Measurements from ENCODE around the gene CNBP. TPM values are rescaled to one million over a fixed set of nuclear protein-coding genes. Genes with fewer than 3 reads are reported as not detected.

Gene CNBP
- total and polyA plus RNA-seq, 2 of the 13 experiments (the other 11 are each of a cell fraction or from before 2014, with no cell fraction given) = 282 to 354 TPM

- TF ChIP-seq ZNF687 (CRISPR knock-in tag; IDR thresholded peaks at IDR 0.05) = peak; percentile 82
- TF ChIP-seq ZNF670 (CRISPR knock-in tag; IDR thresholded peaks at IDR 0.05; ENCODE audit: borderline replicate concordance) = peak; percentile 26; the same call in 1 of the 2 replicates
- no peak for TF ChIP-seq E2F5 (CRISPR knock-in tag; conservative IDR thresholded peaks at IDR 0.05)
- no peak for TF ChIP-seq ELF1 (CRISPR knock-in tag; IDR thresholded peaks at IDR 0.05)
- TF ChIP-seq ZNF556 (CRISPR knock-in tag; IDR thresholded peaks at IDR 0.05; ENCODE audit: borderline replicate concordance) = no peak; the same call in 1 of the 2 replicates
- 0 out of 2 replicates have a peak, but pooled peaks have one; percentile 36 for TF ChIP-seq ZNF274 (CRISPR knock-in tag; IDR thresholded peaks at IDR 0.05)
- no peak for TF ChIP-seq PATZ1 (CRISPR knock-in tag; IDR thresholded peaks at IDR 0.05)
- no peak for TF ChIP-seq SSRP1 (CRISPR knock-in tag; IDR thresholded peaks at IDR 0.05)
- no peak for TF ChIP-seq ZEB1 (IDR thresholded peaks at IDR 0.05; ENCODE audit: insufficient replicate concordance, low read depth)
- no peak for TF ChIP-seq ZNF704 (CRISPR knock-in tag; IDR thresholded peaks at IDR 0.05; ENCODE audit: borderline replicate concordance)
- TF ChIP-seq THAP9 (CRISPR knock-in tag; IDR thresholded peaks at IDR 0.05; ENCODE audit: borderline replicate concordance) = peak; percentile 55; the same call in 1 of the 2 replicates
- 0 out of 2 replicates have a peak, but pooled peaks have one; percentile 44 for TF ChIP-seq PAXIP1 (CRISPR knock-in tag; conservative IDR thresholded peaks at IDR 0.05)
- TF ChIP-seq RBFOX2 (IDR thresholded peaks at IDR 0.05; ENCODE audit: low read depth, low read length) = no peak
Measured at GRCh38 chr3:129122412-129123011, 61.2 kb downstream of the CNBP start (continued).

All from HepG2 (cell line).